SU-DHL-6 (cell line): Measurements from ENCODE around the gene DPP6.

Experiments
- H2AFZ ChIP-seq: fragments of 200-600 bp; sonication (generic); 2 replicates; pipeline ENCODE4 v1.6.1; 2014; ENCODE audit warnings: low read depth, mild to moderate bottlenecking, moderate library complexity, mixed read lengths, antibody characterized with exemption, low read length; ENCODE audit not compliant: severe bottlenecking
- H3F3A ChIP-seq: fragments of 200-600 bp; shearing (Covaris generic); 2 replicates; pipeline ENCODE4 v1.6.0; 2016; ENCODE audit warnings: antibody characterized with exemption, mild to moderate bottlenecking; ENCODE audit not compliant: insufficient read depth
- H3K27ac ChIP-seq: fragments of 200-600 bp; sonication (generic); 2 replicates; pipeline ENCODE4 v1.5.1; 2016; ENCODE audit warnings: low read depth, mild to moderate bottlenecking, low read length, moderate library complexity, mixed read lengths
- H3K27me3 ChIP-seq: fragments of 200-600 bp; sonication (generic), shearing (Covaris generic); 2 replicates; pipeline ENCODE4 v1.6.0; 2014; ENCODE audit warnings: mild to moderate bottlenecking, low read length
- H3K36me3 ChIP-seq: fragments of 200-600 bp; sonication (generic); 2 replicates; pipeline ENCODE4 v1.6.1; 2014; ENCODE audit warnings: mild to moderate bottlenecking, low read length, mixed read lengths
- H3K4me2 ChIP-seq: fragments of 300-600, 200-600 bp; shearing (Covaris generic), sonication (generic); 2 replicates; pipeline ENCODE4 v1.6.0; 2014; ENCODE audit warnings: low read length, low read depth, mild to moderate bottlenecking; ENCODE audit not compliant: poor library complexity, severe bottlenecking
- H3K4me3 ChIP-seq: fragments of 200-600 bp; sonication (generic); 2 replicates; pipeline ENCODE4 v1.5.1; 2014; ENCODE audit warnings: antibody characterized with exemption, low read length, mild to moderate bottlenecking, mixed read lengths; ENCODE audit not compliant: insufficient read depth, poor library complexity, severe bottlenecking
- H3K79me2 ChIP-seq: fragments of 200-600 bp; sonication (generic); 2 replicates; pipeline ENCODE4 v1.6.1; 2014; ENCODE audit warnings: mild to moderate bottlenecking, low read length, moderate library complexity; ENCODE audit not compliant: insufficient read depth
- H3K9ac ChIP-seq: fragments of 200-600 bp; sonication (generic); 2 replicates; pipeline ENCODE4 v1.7.0; 2014; ENCODE audit warnings: mild to moderate bottlenecking, low read length
- H3K9me2 ChIP-seq: fragments of 200-600 bp; sonication (generic); replicated peaks from 2 replicates; pipeline ENCODE4 v1.6.1; 2014; ENCODE audit warnings: low read length; ENCODE audit not compliant: insufficient read depth
- H3K9me3 ChIP-seq: fragments of 200-600 bp; sonication (generic); 2 replicates; pipeline ENCODE4 v1.6.1; 2014; ENCODE audit warnings: low read length, mixed read lengths; ENCODE audit not compliant: insufficient read depth
- H4K20me1 ChIP-seq: fragments of 200-600 bp; sonication (generic); 2 replicates; pipeline ENCODE4 v1.6.1; 2014; ENCODE audit warnings: low read depth, mild to moderate bottlenecking, antibody characterized with exemption, low read length, moderate library complexity, mixed read lengths
- CTCF ChIP-seq: fragments of 200-600 bp; sonication (generic); IDR thresholded peaks from one replicate; pipeline ENCODE4 v1.5.1; 2017; ENCODE audit warnings: antibody characterized with exemption, mild to moderate bottlenecking, low read length, moderate library complexity; ENCODE audit not compliant: insufficient read depth, poor library complexity, severe bottlenecking
- EZH2phosphoT487 ChIP-seq: fragments of 200-600 bp; sonication (generic), shearing (Covaris generic); conservative IDR thresholded peaks from 2 replicates; pipeline ENCODE4 v1.6.1; 2018; ENCODE audit warnings: mild to moderate bottlenecking, antibody characterized with exemption, low read length, moderate library complexity, mixed read lengths

Gene DPP6

GRCh38 chr7:154876516-154876915 lies 824.3 kb downstream of the DPP6 start:
- no peak overlapping the region for H2AFZ ChIP-seq
- H3K9ac ChIP-seq: no peak overlapping the region
- no peaks in the 10 kb centered on the region for H3K79me2 ChIP-seq
- no peak overlapping the region for H3K4me2 ChIP-seq
- H3K27me3 ChIP-seq: no peaks in the 10 kb centered on the region
- no peak overlapping the region for H3K27ac ChIP-seq
- no peak overlapping the region for H3K4me3 ChIP-seq
- H3K36me3 ChIP-seq: no peaks in the 10 kb centered on the region
- no peaks in the 10 kb centered on the region for H4K20me1 ChIP-seq
- TF ChIP-seq EZH2phosphoT487 (no peak), CTCF (no peak)
- H3F3A ChIP-seq: no peaks in the 10 kb centered on the region
- H3K9me3 ChIP-seq: no peaks in the 10 kb centered on the region
- H3K9me2 ChIP-seq: no peaks in the 10 kb centered on the region

DNA sequence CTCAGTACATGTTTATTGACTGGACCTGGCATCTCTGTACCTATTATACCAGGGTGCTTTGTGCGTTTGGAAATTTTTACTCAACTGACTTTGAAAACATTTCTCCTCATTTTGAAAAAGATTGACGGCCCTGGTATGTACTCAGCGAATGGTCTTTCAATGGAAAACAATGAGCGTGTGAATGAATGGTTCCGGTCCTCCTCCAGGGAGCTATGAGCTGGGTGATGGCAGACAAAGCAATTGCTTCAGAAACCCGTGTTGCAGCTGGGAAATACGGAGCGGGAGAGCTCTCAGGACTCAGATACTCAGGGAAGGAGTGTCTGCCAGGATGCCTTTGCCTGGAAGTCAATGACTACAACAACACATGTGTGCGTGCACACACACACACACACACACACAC lies 824.8 kb downstream of the DPP6 start:
- no peaks in the 10 kb centered on the region for H3K36me3 ChIP-seq
- no peaks in the 10 kb centered on the region for H4K20me1 ChIP-seq
- H3K27ac ChIP-seq: no peak overlapping the region
- H3F3A ChIP-seq: no peaks in the 10 kb centered on the region
- H3K9me3 ChIP-seq: no peaks in the 10 kb centered on the region
- H3K9me2 ChIP-seq: no peaks in the 10 kb centered on the region
- H3K79me2 ChIP-seq: no peaks in the 10 kb centered on the region
- no peak overlapping the region for H3K9ac ChIP-seq
- H3K4me2 ChIP-seq: no peak overlapping the region
- H3K4me3 ChIP-seq: no peak overlapping the region
- no peaks in the 10 kb centered on the region for H3K27me3 ChIP-seq
- TF ChIP-seq CTCF (no peak), EZH2phosphoT487 (no peak)
- no peak overlapping the region for H2AFZ ChIP-seq

DNA sequence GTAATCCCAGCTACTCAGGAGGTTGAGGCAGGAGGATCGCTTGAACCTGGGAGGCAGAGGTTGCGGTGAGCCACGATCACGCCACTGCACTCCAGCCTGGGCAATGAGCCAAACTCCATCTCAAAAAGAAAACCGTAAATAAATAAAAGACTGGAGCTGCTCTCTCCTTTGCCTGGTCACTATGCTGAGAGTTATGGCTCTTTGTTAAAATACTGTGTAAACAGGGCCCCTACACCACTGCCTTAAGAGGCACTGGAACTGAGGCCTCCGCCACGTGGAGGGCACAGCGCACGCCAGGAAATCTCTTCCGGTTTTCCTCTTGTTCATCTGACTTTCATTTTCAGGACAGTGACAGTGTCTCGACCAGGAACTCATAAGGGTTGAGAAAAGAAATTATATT lies 827.4 kb downstream of the DPP6 start:
- peaks cover 14% of the 10 kb centered on the region; the same call in 1 of the 2 replicates for H3K9me3 ChIP-seq

More for the DNA sequence above, 827.4 kb downstream of the DPP6 start:
- H3K27me3 ChIP-seq: no peaks in the 10 kb centered on the region
- no peaks in the 10 kb centered on the region for H3K79me2 ChIP-seq
- no peak overlapping the region for H2AFZ ChIP-seq
- H3K4me3 ChIP-seq: no peak overlapping the region
- H3K36me3 ChIP-seq: no peaks in the 10 kb centered on the region
- TF ChIP-seq EZH2phosphoT487 (no peak), CTCF (no peak)
- H3K9me2 ChIP-seq: no peaks in the 10 kb centered on the region
- H3K9ac ChIP-seq: no peak overlapping the region
- H3K27ac ChIP-seq: no peak overlapping the region
- no peaks in the 10 kb centered on the region for H4K20me1 ChIP-seq
- no peak overlapping the region for H3K4me2 ChIP-seq
- H3F3A ChIP-seq: no peaks in the 10 kb centered on the region
